Measurements from ENCODE around the gene RRAS2. TPM values are rescaled to one million over a fixed set of nuclear protein-coding genes. Genes with fewer than 3 reads are reported as not detected.

Gene RRAS2
- total RNA-seq, 1 experiment from 2014 or later: 42.2 TPM

DNA sequence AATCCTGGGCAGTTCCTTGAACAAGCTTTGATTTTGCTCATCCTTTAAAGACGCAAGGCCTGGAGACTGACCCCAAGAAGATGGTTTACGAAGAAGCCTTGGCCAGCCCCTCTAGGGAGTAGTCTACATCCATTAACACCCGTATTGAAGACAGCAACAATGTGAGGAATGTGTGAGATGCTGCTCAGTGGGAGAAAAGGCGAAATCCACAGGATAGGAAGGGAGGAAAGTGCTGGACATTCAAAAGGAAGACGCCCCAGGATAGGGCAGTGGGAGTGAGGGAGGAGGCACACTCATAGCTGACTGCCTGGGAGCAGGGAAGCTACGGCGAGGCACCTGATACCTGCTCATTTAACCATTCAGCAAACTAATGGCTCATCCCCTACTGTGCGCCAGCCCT lies 114.1 kb downstream of the RRAS2 start:
- no peaks in the 10 kb centered on the region for H3K9me2 ChIP-seq (ENCODE audit: insufficient read depth)
- H3F3A ChIP-seq (ENCODE audit: insufficient read depth, low read depth): no peaks in the 10 kb centered on the region
- H3K9me3 ChIP-seq (ENCODE audit: insufficient read depth, low read depth): no peaks in the 10 kb centered on the region
- ChIA-PET POLR2A (ENCODE audit: unreplicated experiment) (no interaction called here), CTCF (no interaction called here)
- no peaks in the 10 kb centered on the region for H3K79me2 ChIP-seq (ENCODE audit: low read depth)
- H3K27ac ChIP-seq: no peak overlapping the region
- no peak for DNase-seq
- H3K4me2 ChIP-seq: no peak overlapping the region
- H3K4me3 ChIP-seq: no peak overlapping the region
- no peaks in the 10 kb centered on the region for H3K36me3 ChIP-seq (ENCODE audit: low read depth)
- TF ChIP-seq, protein P1, sequence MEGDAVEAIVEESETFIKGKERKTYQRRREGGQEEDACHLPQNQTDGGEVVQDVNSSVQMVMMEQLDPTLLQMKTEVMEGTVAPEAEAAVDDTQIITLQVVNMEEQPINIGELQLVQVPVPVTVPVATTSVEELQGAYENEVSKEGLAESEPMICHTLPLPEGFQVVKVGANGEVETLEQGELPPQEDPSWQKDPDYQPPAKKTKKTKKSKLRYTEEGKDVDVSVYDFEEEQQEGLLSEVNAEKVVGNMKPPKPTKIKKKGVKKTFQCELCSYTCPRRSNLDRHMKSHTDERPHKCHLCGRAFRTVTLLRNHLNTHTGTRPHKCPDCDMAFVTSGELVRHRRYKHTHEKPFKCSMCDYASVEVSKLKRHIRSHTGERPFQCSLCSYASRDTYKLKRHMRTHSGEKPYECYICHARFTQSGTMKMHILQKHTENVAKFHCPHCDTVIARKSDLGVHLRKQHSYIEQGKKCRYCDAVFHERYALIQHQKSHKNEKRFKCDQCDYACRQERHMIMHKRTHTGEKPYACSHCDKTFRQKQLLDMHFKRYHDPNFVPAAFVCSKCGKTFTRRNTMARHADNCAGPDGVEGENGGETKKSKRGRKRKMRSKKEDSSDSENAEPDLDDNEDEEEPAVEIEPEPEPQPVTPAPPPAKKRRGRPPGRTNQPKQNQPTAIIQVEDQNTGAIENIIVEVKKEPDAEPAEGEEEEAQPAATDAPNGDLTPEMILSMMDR (conservative IDR thresholded peaks at IDR 0.05): no peak
- TF ChIP-seq EZH2 (IDR thresholded peaks at IDR 0.05; ENCODE audit: low read depth): no peak
- intact Hi-C loops (cut with micrococcal nuclease; ENCODE audit: unreplicated experiment): loop anchor here (5.0 kb wide), 3 partner anchors 98 to 578 kb away; partner anchors contain the start of gene FAR1
- H4K20me1 ChIP-seq (ENCODE audit: insufficient read depth): no peaks in the 10 kb centered on the region
- H2AFZ ChIP-seq: no peak overlapping the region
- BruUV-seq (replicated peaks): no TSS peak
- H3K4me1 ChIP-seq (replicated peaks; ENCODE audit: insufficient read depth): no peaks in the 10 kb centered on the region
- H3K27me3 ChIP-seq (ENCODE audit: insufficient read depth, low read depth): no peaks in the 10 kb centered on the region

DNA sequence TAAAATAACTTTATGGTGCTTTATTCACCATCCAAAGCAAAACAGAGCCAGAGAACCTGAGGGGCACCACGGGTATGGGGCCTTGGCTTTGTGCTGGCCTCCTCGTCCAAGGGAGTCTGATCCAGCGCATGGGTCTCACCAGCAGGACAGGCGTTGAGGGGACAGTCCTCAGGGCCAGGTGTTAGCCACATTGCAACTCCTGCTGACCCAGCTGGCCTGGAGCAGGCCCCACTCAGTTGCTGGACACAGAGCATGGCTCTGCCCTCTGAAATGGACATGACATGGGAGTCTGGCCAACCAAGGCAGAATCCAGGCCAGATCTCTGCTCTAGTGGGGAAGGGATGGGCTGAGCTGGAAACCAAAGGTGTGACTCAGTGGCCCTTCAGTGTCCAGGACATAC lies 116.2 kb downstream of the RRAS2 start:
- DNase-seq: no peak
- ChIA-PET CTCF (no interaction called here), POLR2A (ENCODE audit: unreplicated experiment) (no interaction called here)
- Histone ChIP-seq H3K27me3 (ENCODE audit: insufficient read depth, low read depth) (no peaks in the 10 kb centered on the region), H3K79me2 (ENCODE audit: low read depth) (no peaks in the 10 kb centered on the region), H3K9me2 (ENCODE audit: insufficient read depth) (no peaks in the 10 kb centered on the region), H2AFZ (no peak overlapping the region), H3K9me3 (ENCODE audit: insufficient read depth, low read depth) (no peaks in the 10 kb centered on the region), H3K36me3 (ENCODE audit: low read depth) (no peaks in the 10 kb centered on the region), H3K4me2 (no peak overlapping the region), H3K4me3 (no peak overlapping the region), H3K27ac (no peak overlapping the region), H3K4me1 (replicated peaks; ENCODE audit: insufficient read depth) (no peaks in the 10 kb centered on the region), H4K20me1 (ENCODE audit: insufficient read depth) (no peaks in the 10 kb centered on the region), H3F3A (ENCODE audit: insufficient read depth, low read depth) (no peaks in the 10 kb centered on the region)
- BruUV-seq (replicated peaks): no TSS peak
- intact Hi-C loops (cut with micrococcal nuclease; ENCODE audit: unreplicated experiment): no loop called here
- TF ChIP-seq, protein P1 (conservative IDR thresholded peaks at IDR 0.05): no peak

DNA sequence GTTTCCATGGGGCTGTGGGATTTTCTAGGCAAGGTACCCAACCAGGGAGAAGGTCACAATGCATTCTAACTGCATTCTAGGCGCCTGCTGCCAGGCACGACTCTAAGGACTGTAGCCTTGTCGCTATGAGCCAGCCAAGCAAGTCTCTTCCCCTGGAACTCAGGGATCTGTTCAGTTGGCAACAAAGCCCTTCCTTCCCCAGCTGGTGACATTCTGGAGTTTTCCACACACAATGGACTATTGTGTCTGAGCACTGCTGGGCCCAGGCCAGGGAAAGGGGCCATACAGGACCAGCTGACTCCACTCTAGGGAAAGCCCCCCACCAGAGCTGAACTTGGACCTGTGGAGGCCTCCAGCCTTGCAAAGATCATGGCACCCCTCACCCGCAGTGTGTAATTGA lies 116.8 kb downstream of the RRAS2 start:
- Histone ChIP-seq H3F3A (ENCODE audit: insufficient read depth, low read depth) (no peaks in the 10 kb centered on the region), H3K36me3 (ENCODE audit: low read depth) (no peaks in the 10 kb centered on the region), H3K27me3 (ENCODE audit: insufficient read depth, low read depth) (no peaks in the 10 kb centered on the region), H3K9me3 (ENCODE audit: insufficient read depth, low read depth) (no peaks in the 10 kb centered on the region), H3K4me3 (no peak overlapping the region), H3K27ac (no peak overlapping the region), H4K20me1 (ENCODE audit: insufficient read depth) (no peaks in the 10 kb centered on the region), H3K4me2 (no peak overlapping the region), H2AFZ (no peak overlapping the region), H3K9me2 (ENCODE audit: insufficient read depth) (no peaks in the 10 kb centered on the region), H3K79me2 (ENCODE audit: low read depth) (no peaks in the 10 kb centered on the region), H3K4me1 (replicated peaks; ENCODE audit: insufficient read depth) (no peaks in the 10 kb centered on the region)
- BruUV-seq (replicated peaks): no TSS peak
- POLR2A ChIA-PET (ENCODE audit: unreplicated experiment): no interaction called here
- CTCF ChIA-PET: no interaction called here
- intact Hi-C loops (cut with micrococcal nuclease; ENCODE audit: unreplicated experiment): no loop called here
- TF ChIP-seq, protein P1 (conservative IDR thresholded peaks at IDR 0.05): no peak
- no peak for TF ChIP-seq EZH2 (IDR thresholded peaks at IDR 0.05; ENCODE audit: low read depth)
- DNase-seq: no peak
